KMS-11 (cell line): ENCODE data around the gene TMIGD2.

ENCODE experiments used
- H2AFZ ChIP-seq: fragments of 200-600 bp; sonication (generic); 2 replicates; pipeline ENCODE4 v1.6.1; 2016; ENCODE audit warnings: antibody characterized with exemption, mixed run types, low read depth
- H3K27ac ChIP-seq: fragments of 200-600 bp; sonication (generic); 2 replicates; pipeline ENCODE4 v1.6.1; 2016; ENCODE audit warnings: mild to moderate bottlenecking, mixed run types
- H3K27me3 ChIP-seq: fragments of 200-600 bp; sonication (generic); 2 replicates; pipeline ENCODE4 v1.6.1; 2017; ENCODE audit warnings: mild to moderate bottlenecking, low read depth, mixed run types, moderate library complexity; ENCODE audit not compliant: insufficient read depth
- H3K36me3 ChIP-seq: fragments of 200-600 bp; sonication (generic); 2 replicates; pipeline ENCODE4 v1.6.1; 2017; ENCODE audit warnings: mild to moderate bottlenecking, mixed run types; ENCODE audit not compliant: insufficient read depth
- H3K4me1 ChIP-seq: fragments of 200-600 bp; sonication (generic); 2 replicates; pipeline ENCODE4 v1.6.1; 2016; ENCODE audit warnings: mild to moderate bottlenecking, low read depth, mixed run types; ENCODE audit not compliant: poor library complexity, severe bottlenecking
- H3K4me2 ChIP-seq: fragments of 200-600 bp; sonication (generic); 2 replicates; pipeline ENCODE4 v1.7.0; 2016; ENCODE audit warnings: mild to moderate bottlenecking, mixed run types
- H3K4me3 ChIP-seq: fragments of 200-600 bp; sonication (generic); IDR thresholded peaks from 2 replicates; pipeline ENCODE4 v1.6.1; 2017; ENCODE audit warnings: low read depth, low read length, mixed read lengths; ENCODE audit not compliant: insufficient read depth
- H3K79me2 ChIP-seq: fragments of 200-600 bp; sonication (generic); 2 replicates; pipeline ENCODE4 v1.6.1; 2016; ENCODE audit warnings: low read depth, mixed run types; ENCODE audit not compliant: insufficient read depth
- H3K9ac ChIP-seq: fragments of 200-600 bp; sonication (generic); 2 replicates; pipeline ENCODE4 v1.6.1; 2016; ENCODE audit warnings: mild to moderate bottlenecking, mixed run types
- H4K20me1 ChIP-seq: fragments of 200-600 bp; sonication (generic); 2 replicates; pipeline ENCODE4 v1.6.1; 2016; ENCODE audit warnings: mild to moderate bottlenecking, mixed run types; ENCODE audit not compliant: insufficient read depth
- TF ChIP-seq, protein P1 (sequence below): fragments of 200-600 bp; sonication (generic); conservative IDR thresholded peaks from 2 replicates; pipeline ENCODE4 v1.6.1; 2017; ENCODE audit warnings: low read depth, mild to moderate bottlenecking, antibody characterized with exemption, low read length, moderate library complexity, mixed read lengths

Gene TMIGD2

GRCh38 chr19:4305257-4305612, 3.0 kb upstream of the TMIGD2 start:
- Histone ChIP-seq H3K36me3 (no peaks in the 10 kb centered on the region), H2AFZ (no peak overlapping the region), H3K27me3 (no peaks in the 10 kb centered on the region; the same call in 1 of the 2 replicates), H3K4me3 (no peak overlapping the region), H3K27ac (no peak overlapping the region), H3K4me2 (no peak overlapping the region), H3K4me1 (no peaks in the 10 kb centered on the region), H3K79me2 (no peaks in the 10 kb centered on the region), H4K20me1 (no peaks in the 10 kb centered on the region), H3K9ac (no peak overlapping the region)
- TF ChIP-seq, protein P1, sequence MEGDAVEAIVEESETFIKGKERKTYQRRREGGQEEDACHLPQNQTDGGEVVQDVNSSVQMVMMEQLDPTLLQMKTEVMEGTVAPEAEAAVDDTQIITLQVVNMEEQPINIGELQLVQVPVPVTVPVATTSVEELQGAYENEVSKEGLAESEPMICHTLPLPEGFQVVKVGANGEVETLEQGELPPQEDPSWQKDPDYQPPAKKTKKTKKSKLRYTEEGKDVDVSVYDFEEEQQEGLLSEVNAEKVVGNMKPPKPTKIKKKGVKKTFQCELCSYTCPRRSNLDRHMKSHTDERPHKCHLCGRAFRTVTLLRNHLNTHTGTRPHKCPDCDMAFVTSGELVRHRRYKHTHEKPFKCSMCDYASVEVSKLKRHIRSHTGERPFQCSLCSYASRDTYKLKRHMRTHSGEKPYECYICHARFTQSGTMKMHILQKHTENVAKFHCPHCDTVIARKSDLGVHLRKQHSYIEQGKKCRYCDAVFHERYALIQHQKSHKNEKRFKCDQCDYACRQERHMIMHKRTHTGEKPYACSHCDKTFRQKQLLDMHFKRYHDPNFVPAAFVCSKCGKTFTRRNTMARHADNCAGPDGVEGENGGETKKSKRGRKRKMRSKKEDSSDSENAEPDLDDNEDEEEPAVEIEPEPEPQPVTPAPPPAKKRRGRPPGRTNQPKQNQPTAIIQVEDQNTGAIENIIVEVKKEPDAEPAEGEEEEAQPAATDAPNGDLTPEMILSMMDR: no peak

DNA sequence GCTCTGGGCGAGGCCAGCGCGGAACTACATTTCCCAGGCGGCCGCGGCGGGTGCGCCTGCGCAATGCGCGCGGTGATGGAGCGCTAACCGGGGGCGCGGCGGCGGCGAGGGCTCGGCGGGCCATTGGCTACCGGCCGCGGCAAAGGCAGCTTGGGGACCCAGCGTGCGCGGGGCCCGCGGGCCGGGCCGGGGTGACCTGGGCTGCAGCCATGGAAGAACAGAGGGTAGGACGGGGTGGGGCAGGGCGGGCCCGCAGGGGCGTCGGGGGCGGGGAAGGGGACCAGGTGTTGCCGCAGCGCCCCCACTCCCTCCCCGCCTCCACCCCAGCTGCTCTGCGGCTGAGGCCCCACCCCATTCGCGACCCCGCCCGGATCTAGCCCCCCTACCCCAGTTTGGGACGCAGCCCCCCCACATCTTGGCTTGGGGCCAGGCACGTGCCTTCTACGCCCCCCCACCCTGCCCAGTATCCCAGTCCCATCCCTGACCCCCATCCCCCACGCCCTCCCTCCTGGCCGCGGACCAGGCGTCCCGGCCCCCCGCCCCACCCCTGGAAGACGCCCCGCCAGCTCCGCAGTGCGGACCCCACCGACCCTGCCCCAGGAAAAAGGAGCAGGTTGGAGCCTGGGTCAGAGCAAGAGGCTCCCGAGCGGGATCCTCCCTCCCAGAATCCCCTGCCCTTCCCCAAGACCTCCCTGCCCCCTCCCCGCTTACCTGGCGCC, 2.5 kb upstream of the TMIGD2 start, which contains the start of gene FSD1:
FSD1 (plus strand) TSS at position 61 of the 719 bp plus-strand sequence; CDS start at position 210, 149 bp downstream.
- Histone ChIP-seq H3K4me1 (no peaks in the 10 kb centered on the region), H3K27me3 (no peaks in the 10 kb centered on the region; the same call in 1 of the 2 replicates), H3K27ac (no peak within 1 kb of the TSS), H2AFZ (peak within 1 kb of the TSS; percentile 34; the same call in 1 of the 2 replicates), H3K4me2 (no peak within 1 kb of the TSS), H3K36me3 (no peaks in the 10 kb centered on the region), H4K20me1 (no peaks in the 10 kb centered on the region), H3K9ac (no peak within 1 kb of the TSS), H3K4me3 (no peak within 1 kb of the TSS), H3K79me2 (no peaks in the 10 kb centered on the region)
- TF ChIP-seq, protein P1: no peak

GRCh38 chr19:4303819-4304537, 1.8 kb upstream of the TMIGD2 start:
- TF ChIP-seq, protein P1: no peak
- Histone ChIP-seq H3K4me2 (no peak overlapping the region), H3K9ac (no peak overlapping the region), H3K4me3 (no peak overlapping the region), H3K79me2 (no peaks in the 10 kb centered on the region), H3K27me3 (peaks cover 2% of the 10 kb centered on the region; the same call in 1 of the 2 replicates), H3K27ac (no peak overlapping the region), H4K20me1 (no peaks in the 10 kb centered on the region), H2AFZ (peak overlapping the region; percentile 34; the same call in 1 of the 2 replicates), H3K4me1 (no peaks in the 10 kb centered on the region), H3K36me3 (no peaks in the 10 kb centered on the region)

DNA sequence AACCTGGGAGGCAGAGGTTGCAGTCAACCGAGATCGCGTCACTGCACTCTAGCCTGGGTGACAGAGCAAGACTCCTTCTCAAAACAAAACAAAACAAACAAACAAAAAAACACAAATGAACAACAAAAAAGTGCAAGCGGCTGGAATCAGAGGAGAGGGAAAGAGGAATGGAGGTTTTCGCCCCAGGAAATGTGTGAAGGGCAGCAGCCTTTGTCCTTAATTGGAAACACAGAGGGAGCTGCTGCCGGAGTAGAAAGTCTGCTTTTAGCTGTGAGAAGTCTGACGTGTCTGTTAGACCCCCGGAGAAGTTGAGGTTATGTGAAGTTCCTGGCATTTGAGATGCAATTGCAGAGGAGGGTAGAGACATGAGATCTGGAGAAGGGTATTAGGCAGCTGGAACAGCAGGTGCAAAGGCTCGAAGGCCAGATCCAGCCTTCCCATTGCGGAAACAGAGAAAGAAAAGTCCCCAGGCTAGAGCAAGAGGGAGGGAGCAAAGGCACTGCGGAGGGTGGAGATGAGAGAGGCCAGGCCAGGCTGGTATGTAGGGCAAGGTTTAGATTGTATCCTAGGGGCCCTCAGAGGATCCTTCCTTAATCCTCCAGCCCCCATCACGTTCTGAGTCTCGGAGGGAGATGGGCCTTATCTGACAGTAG, 473 bp downstream of the TMIGD2 start:
- TF ChIP-seq, protein P1: no peak
- Histone ChIP-seq H3K4me2 (no peak overlapping the region), H2AFZ (no peak overlapping the region), H4K20me1 (no peaks in the 10 kb centered on the region), H3K27ac (no peak overlapping the region), H3K79me2 (no peaks in the 10 kb centered on the region), H3K36me3 (no peaks in the 10 kb centered on the region), H3K4me3 (no peak overlapping the region), H3K9ac (no peak overlapping the region), H3K27me3 (peaks cover 13% of the 10 kb centered on the region; the same call in 1 of the 2 replicates), H3K4me1 (no peaks in the 10 kb centered on the region)
